LNCAP (cell line): ENCODE measurements around the gene DAAM1.

Experiments used
- TF ChIP-seq, protein P1 (sequence below): fragments of 450-650 bp; IDR thresholded peaks from 2 replicates; pipeline ENCODE4 v1.5.1; 2017; ENCODE audit warnings: mild to moderate bottlenecking

DAAM1 gene

DNA sequence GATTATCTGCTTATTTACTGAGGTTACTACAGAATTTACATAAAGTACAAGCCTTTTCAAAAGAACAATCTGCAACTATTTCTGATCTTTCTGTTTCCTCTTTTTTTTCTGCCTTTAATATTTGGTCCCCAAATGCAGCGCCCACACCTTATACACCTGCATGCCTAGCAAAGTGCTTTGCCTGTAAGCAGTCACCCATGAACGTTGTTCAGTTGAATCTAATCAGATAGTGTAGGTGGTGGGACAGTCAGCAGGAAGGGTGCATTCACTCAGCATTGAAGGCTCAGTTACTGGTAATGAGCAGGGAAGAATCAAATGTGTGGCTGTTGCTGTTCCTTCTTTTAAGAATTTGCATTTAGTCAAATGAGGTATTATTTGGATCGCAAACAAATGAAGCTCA is 168.3 kb downstream of the DAAM1 start:
- TF ChIP-seq, protein P1, sequence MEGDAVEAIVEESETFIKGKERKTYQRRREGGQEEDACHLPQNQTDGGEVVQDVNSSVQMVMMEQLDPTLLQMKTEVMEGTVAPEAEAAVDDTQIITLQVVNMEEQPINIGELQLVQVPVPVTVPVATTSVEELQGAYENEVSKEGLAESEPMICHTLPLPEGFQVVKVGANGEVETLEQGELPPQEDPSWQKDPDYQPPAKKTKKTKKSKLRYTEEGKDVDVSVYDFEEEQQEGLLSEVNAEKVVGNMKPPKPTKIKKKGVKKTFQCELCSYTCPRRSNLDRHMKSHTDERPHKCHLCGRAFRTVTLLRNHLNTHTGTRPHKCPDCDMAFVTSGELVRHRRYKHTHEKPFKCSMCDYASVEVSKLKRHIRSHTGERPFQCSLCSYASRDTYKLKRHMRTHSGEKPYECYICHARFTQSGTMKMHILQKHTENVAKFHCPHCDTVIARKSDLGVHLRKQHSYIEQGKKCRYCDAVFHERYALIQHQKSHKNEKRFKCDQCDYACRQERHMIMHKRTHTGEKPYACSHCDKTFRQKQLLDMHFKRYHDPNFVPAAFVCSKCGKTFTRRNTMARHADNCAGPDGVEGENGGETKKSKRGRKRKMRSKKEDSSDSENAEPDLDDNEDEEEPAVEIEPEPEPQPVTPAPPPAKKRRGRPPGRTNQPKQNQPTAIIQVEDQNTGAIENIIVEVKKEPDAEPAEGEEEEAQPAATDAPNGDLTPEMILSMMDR: no peak

DNA sequence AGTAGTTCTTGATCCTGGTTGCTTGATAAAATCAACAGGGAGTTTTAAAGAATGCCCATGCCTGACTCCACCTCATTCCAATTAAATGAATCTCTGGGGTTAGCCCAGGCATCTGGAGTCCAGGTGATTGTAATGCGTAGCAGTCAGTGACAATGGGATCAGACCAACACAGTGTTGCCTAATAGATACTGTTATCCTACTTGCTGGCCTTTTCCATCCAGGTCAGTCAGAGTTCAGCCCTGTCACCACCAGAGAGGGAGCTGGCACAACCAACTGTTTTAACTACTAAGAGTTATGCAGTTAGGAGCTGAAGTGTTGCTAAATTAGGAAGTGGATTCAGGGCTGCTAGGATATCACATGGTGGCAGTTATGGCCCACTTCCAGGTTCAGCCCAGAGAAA is 169.6 kb downstream of the DAAM1 start:
- TF ChIP-seq, protein P1: no peak

DNA sequence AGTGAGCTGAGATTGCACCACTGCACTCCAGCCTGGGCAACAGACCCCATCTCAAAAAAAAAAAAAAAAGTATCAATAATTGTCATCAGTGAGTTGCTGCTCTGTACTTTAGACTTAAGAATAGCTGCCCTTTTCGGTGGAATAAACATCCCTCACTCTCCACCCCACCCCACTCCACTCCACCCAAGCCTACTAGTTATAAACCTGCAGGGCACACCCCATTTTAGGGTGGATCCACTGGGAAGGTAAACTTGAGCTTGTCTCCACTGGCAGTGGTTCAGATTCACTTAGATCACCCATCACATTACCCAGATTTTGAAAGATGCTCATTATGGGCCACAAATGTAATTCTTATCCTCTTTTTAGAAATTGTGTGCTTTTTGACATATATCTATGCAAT is 170.3 kb downstream of the DAAM1 start:
- TF ChIP-seq, protein P1: no peak

DNA sequence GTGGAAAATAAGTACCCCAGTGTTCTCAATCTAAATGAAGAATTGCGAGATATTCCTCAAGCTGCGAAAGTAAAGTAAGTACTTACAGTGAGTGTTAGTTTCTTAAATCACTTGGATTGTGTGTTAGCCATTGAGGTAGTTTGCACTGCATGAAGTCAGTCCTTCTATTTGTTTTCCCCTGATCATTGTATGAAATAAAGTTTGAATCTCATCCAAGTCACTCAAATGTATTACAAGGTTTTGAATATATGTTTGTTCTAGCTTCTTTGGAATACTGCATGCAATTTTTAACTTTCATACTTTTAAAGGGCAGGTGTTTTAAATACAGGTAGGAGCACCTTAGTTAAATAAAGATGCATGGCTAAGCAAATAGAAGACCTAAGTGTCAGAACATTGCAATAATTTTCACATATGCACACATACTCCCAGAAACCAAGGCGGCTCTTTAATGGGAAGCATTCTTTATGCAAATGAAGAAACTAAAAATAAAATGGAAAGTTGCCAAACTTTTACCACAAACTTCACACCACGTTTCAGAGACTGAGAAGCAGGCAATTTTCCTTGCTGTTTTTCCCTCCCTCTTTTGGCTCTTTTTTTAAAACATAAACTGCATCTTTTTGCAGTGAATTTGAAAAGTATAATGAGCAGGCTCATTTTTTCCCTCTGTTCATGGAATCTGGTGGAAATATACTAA is 171.1 kb downstream of the DAAM1 start:
- TF ChIP-seq, protein P1: no peak

DNA sequence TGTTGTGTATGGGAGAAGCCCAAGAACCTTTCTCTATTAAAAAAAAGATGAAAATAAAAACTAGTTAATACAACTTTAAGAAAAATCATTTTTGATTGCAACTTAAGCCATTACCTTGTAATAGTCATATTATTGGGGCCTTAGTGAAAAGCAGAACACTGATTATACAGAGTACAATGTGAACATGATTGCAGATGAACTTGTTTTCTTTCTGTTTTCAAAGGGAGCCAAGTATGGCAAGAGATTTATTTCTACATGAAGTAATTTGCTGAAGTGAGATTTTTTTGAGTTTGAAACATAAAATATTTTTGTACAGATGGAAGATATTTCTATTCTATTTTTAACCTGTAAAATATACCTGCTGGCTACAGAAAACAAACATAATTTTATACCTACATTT is 171.8 kb downstream of the DAAM1 start:
- TF ChIP-seq, protein P1: no peak

DNA sequence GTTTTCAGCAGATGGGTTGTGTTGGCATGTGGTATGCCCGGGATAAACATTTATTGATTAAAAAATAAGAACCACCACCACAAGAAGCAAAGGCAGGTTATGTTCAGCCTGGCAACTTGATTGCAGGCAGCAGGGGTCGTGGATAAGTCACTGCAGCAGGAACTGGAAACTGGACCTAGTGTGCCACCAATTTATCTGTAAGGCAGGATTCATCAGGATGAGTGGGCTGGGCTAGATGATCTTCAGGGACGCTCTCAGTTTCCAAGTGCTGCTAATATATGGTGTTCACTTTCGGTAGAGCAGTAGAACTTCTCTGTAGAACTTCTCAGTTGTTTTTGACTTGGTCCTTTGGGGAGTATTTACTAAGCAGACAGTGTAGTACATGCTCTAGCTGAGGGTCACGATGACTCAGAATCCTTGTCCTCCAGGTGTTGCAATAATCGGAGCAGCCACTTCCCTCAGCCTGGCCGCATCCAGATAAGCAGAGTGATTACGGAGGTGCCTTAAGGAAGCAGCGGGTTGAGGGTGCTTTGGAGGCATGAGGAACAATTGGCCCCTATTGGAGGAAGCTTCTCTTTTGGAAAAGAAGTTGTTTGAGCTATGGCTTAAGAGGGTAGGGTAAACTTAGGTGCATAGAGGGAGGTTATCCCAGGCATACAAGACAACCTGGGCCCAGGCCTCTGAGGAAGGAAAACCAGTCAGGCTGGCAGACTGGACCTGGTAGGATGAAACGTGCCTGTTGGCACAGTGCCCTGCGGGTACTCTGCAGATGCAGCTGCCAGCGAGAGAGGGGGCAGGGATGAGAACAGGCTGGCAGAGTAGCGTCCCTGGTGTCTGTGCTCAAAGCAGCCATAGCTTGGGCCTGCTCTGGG is 172.7 kb downstream of the DAAM1 start:
- TF ChIP-seq, protein P1: no peak

DNA sequence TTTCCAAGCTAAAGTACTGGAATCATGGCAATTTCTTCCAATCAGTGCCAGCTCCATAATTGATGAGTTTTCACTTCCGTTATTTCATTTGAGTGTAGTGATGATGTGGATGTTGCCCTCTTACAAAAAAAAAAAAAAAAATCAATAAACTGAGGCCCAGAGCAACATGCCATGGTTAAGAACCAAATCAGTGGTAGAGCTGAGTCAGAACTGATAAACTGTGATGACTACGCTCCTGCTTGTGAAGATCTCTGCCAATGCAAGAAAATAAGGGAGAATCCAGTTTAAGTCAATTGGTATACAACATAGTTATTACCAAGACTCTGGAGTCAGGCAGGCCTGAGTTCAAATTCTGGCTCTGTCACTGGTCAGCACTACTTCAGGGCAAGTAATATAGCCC is 174.0 kb downstream of the DAAM1 start:
- TF ChIP-seq, protein P1: no peak
